Lung microvascular endothelial cell (primary cell): ENCODE measurements around the gene COL4A3. TPM values are rescaled to one million over a fixed set of nuclear protein-coding genes. Genes with fewer than 3 reads are reported as not detected.

Experiments used
- DNase-seq, 2 donors: peaks; one replicate each; pipeline versions ENCODE4 v3.0.0 to v3.0.0-alpha.2; 2010; ENCODE audit warnings: low read depth in 2 of 2
- total RNA-seq: library from RNA; depleted of rRNA; stranded (reverse); fragments of >200 nt; gene quantifications from 2 replicates; pipeline ENCODE4 v1.2.1, GENCODE V29; 2014

The COL4A3 gene
- total RNA-seq, 1 donor from 2014 or later, result not detected

GRCh38 chr2:227339098-227339599, 174.7 kb downstream of the COL4A3 start:
- DNase-seq, result no peak

GRCh38 chr2:227340106-227340505, 175.7 kb downstream of the COL4A3 start:
- no peak for DNase-seq

DNA sequence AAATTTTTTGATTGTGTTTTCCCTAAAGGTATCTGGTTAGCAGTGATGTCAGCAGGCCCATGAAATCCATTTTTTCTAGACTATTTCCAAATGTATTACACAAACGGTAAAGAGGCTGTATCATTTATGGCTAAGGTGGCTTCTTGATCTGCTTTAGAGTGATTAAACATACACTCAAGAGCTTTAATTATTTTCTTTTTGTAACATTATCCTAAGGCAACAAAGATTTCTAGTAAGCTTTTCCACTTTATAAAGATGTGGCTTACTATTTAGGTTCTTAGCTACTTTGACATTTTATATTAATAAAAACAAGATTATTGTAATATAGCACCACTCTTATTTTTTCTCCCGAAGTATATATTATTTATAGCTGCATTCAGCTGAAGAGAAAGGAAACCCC, 177.1 kb downstream of the COL4A3 start:
- no peak for DNase-seq

- DNase-seq, result no peak
Observed at GRCh38 chr2:227344231-227344630, 179.8 kb downstream of the COL4A3 start.

- no peak for DNase-seq
Observed at GRCh38 chr2:227347117-227347516, 182.7 kb downstream of the COL4A3 start.

DNA sequence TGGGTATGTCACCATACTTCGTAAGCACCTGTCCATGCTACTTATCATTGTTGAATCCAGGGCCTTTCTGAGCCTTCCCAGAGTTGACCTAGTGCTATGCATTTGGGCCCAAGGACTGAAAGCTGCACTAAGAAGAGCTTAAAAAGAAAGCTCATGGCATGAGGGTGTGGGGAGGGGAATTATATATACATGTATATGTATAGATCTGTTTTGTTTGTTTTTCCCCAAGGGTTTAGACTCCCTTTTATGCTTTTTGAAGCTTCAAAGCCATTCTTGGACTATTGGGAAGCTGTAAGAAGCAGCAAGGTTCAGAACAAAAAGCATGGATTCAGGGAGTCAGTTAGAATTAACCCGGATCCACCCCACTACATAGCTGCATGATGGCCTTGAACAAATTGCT, 183.9 kb downstream of the COL4A3 start:
- DNase-seq, result no peak

GRCh38 chr2:227349989-227350612, 185.7 kb downstream of the COL4A3 start:
- no peak for DNase-seq

DNA sequence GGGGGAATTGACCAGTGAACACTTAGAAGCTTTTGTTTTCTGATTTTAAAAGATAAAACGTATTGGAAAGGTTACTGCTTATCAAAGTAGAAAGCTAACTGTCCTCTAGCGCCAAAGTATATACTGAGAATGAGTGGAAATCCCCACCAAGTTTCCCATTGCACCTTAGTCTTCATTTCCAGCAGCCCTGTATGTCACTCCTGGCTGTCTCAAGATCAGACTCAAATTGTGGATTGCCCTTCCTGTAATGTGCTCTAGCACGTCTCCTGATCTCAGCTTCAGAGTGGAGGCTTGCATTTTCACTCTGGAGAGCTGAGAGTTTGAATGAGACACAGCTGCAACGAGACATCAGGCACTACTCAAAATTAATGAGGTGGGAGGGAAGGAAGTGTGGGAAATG, 187.2 kb downstream of the COL4A3 start:
- DNase-seq, result no peak

DNA sequence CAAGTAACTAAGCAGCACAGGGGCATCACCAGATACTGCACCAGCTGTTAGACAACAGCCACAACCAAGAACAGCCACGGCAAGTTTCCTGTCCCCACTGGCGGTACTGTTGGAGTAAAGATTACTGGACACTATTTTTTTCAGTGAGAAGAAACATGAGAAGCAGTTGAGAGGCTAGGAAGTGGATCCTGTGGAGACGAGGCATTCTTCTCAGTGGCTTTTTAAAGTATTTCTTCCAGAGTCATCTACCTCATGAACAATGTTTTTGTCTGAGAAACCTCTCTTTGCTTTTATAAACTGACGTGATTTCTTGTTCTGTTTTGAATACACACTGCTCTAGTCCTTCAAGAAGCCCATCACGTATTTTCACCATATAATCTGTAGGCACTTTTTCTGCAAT, 195.9 kb downstream of the COL4A3 start:
- no peak for DNase-seq

DNA sequence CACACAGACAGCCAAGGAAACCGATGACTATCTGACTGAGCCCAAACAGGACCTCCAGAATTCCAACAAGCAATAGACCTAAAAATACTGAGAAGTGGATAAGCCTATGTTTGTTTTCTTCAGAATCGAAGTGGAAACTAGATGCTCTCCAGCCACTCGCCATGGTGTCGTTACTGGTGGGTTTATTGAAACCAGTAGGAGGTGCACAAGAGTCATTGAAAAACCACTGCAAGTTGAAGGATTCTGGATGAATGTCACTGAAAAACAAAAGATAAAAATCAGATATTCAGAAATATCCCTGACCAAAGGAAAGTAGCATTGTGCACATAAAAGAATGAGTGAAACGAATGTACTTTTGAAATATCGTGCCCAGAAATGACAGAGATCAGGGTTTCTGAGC, 199.3 kb downstream of the COL4A3 start:
- DNase-seq, result no peak

Other genes starting within 250 kb of the COL4A3 start
- under 0.01 TPM in 1 of 2 replicates, not detected in the other for gene COL4A4, start 419 bp upstream of the COL4A3 start, total RNA-seq
- gene MFF, start 160.6 kb downstream of the COL4A3 start, total RNA-seq, result 33.9 and 34.9 TPM in 2 replicates
- gene TM4SF20, start 214.7 kb downstream of the COL4A3 start, total RNA-seq, result not detected in 2 replicates
- gene SCYGR1, start 223.3 kb downstream of the COL4A3 start, total RNA-seq, result not detected in 2 replicates